Mesendoderm (in vitro differentiated cells): ENCODE measurements around the gene CDC45.

Experiments
- DNase-seq: peaks from one replicate; pipeline ENCODE4 v3.0.0; 2013
- H2AK5ac ChIP-seq: 2 replicates; pipeline ENCODE4 v1.6.1; 2013; ENCODE audit warnings: low read length, inconsistent platforms
- H2BK120ac ChIP-seq: 2 replicates; pipeline ENCODE4 v1.6.1; 2013; ENCODE audit warnings: low read depth, mild to moderate bottlenecking, low read length, moderate library complexity, mixed read lengths
- H2BK15ac ChIP-seq: replicated peaks from 2 replicates; pipeline ENCODE4 v1.6.1; 2013; ENCODE audit warnings: low read depth, mild to moderate bottlenecking, moderate library complexity
- H2BK5ac ChIP-seq: 2 replicates; pipeline ENCODE4 v1.6.1; 2013; ENCODE audit warnings: low read length, inconsistent platforms
- H3K18ac ChIP-seq: 2 replicates; pipeline ENCODE4 v1.6.1; 2013; ENCODE audit warnings: mild to moderate bottlenecking, low read length, mixed read lengths
- H3K23ac ChIP-seq: one replicate; pipeline ENCODE4 v1.6.1; 2013; ENCODE audit warnings: low read length
- H3K27ac ChIP-seq: 2 replicates; pipeline ENCODE4 v1.5.1; 2013; ENCODE audit warnings: low read depth, mild to moderate bottlenecking, inconsistent platforms, low read length, moderate library complexity
- H3K27me3 ChIP-seq: 2 replicates; pipeline ENCODE4 v1.6.1; 2013; ENCODE audit warnings: low read length, control low read depth, mild to moderate bottlenecking, inconsistent platforms; ENCODE audit not compliant: insufficient read depth, poor library complexity
- H3K36me3 ChIP-seq: 2 replicates; pipeline ENCODE4 v1.6.1; 2013; ENCODE audit warnings: low read length, inconsistent platforms; ENCODE audit not compliant: control insufficient read depth, insufficient read depth
- H3K4ac ChIP-seq: one replicate; pipeline ENCODE4 v1.6.1; 2013; ENCODE audit warnings: low read depth, mild to moderate bottlenecking, low read length, moderate library complexity
- H3K4me1 ChIP-seq: 2 replicates; pipeline ENCODE4 v1.6.1; 2013; ENCODE audit warnings: low read depth, low read length, inconsistent platforms; ENCODE audit not compliant: control insufficient read depth
- H3K4me2 ChIP-seq: 2 replicates; pipeline ENCODE4 v1.6.1; 2013; ENCODE audit warnings: low read length
- H3K4me3 ChIP-seq: 2 replicates; pipeline ENCODE4 v1.5.1; 2013; ENCODE audit warnings: mild to moderate bottlenecking, low read length
- H3K56ac ChIP-seq: one replicate; pipeline ENCODE4 v1.6.1; 2013; ENCODE audit warnings: low read length
- H3K79me1 ChIP-seq: 2 replicates; pipeline ENCODE4 v1.6.1; 2013; ENCODE audit warnings: low read length, inconsistent platforms
- H3K79me2 ChIP-seq: 2 replicates; pipeline ENCODE4 v1.6.1; 2013; ENCODE audit warnings: mild to moderate bottlenecking, low read length; ENCODE audit not compliant: control insufficient read depth, insufficient read depth
- H3K9ac ChIP-seq: 2 replicates; pipeline ENCODE4 v1.6.1; 2013; ENCODE audit warnings: low read length, inconsistent platforms
- H4K5ac ChIP-seq: one replicate; pipeline ENCODE4 v1.6.1; 2013; ENCODE audit warnings: low read length
- H4K8ac ChIP-seq: one replicate; pipeline ENCODE4 v1.6.1; 2013; ENCODE audit warnings: low read depth, mild to moderate bottlenecking, control low read depth, low read length, moderate library complexity
- WGBS: extraction: QIAGEN DNeasy Blood & Tissue Kit; methylation state at CpG from one replicate; pipeline ENCODE4 v1.1.7; 2013; ENCODE audit warnings: low lambda C conversion rate, missing lambda C conversion rate; ENCODE audit not compliant: insufficient coverage; ENCODE audit errors: extremely low coverage; 5-methylcytosine and 5-hydroxymethylcytosine counted together

Gene CDC45

GRCh38 chr22:19526076-19526701 is 46.5 kb downstream of the CDC45 start:
- H2BK15ac ChIP-seq: no peak overlapping the region
- DNase-seq: no peak
- H3K79me2 ChIP-seq: no peaks in the 10 kb centered on the region
- H3K9ac ChIP-seq: no peak overlapping the region
- H3K4me1 ChIP-seq: no peaks in the 10 kb centered on the region
- H3K36me3 ChIP-seq: no peaks in the 10 kb centered on the region
- no peak overlapping the region for H3K4me2 ChIP-seq
- WGBS: no CpG with 5 or more reads among the region's 11 CpGs
- H2AK5ac ChIP-seq: no peak overlapping the region
- no peak overlapping the region for H3K27ac ChIP-seq
- no peak overlapping the region for H3K4me3 ChIP-seq
- H4K5ac ChIP-seq: no peak overlapping the region
- no peak overlapping the region for H3K4ac ChIP-seq
- H2BK120ac ChIP-seq: no peak overlapping the region
- no peak overlapping the region for H2BK5ac ChIP-seq
- no peak overlapping the region for H3K56ac ChIP-seq
- no peaks in the 10 kb centered on the region for H3K27me3 ChIP-seq
- H3K79me1 ChIP-seq: no peaks in the 10 kb centered on the region
- no peak overlapping the region for H4K8ac ChIP-seq
- H3K23ac ChIP-seq: no peak overlapping the region
- no peak overlapping the region for H3K18ac ChIP-seq

- Histone ChIP-seq H3K79me1 (no peaks in the 10 kb centered on the region), H3K4me1 (no peaks in the 10 kb centered on the region), H3K4me2 (no peak overlapping the region), H3K79me2 (no peaks in the 10 kb centered on the region), H3K56ac (no peak overlapping the region), H3K18ac (no peak overlapping the region), H3K27ac (no peak overlapping the region), H3K4ac (no peak overlapping the region), H3K4me3 (no peak overlapping the region), H4K8ac (no peak overlapping the region), H3K36me3 (no peaks in the 10 kb centered on the region), H3K27me3 (no peaks in the 10 kb centered on the region), H4K5ac (no peak overlapping the region), H3K23ac (no peak overlapping the region), H2BK15ac (no peak overlapping the region), H2BK5ac (no peak overlapping the region), H2AK5ac (no peak overlapping the region), H3K9ac (no peak overlapping the region), H2BK120ac (no peak overlapping the region)
- DNase-seq: no peak
- WGBS: no CpG with 5 or more reads among the region's 7 CpGs
Observed at GRCh38 chr22:19526702-19527111, 47.0 kb downstream of the CDC45 start.

- no peak overlapping the region for H3K9ac ChIP-seq
- no peak overlapping the region for H3K4me3 ChIP-seq
- no peak overlapping the region for H3K4me2 ChIP-seq
- no peak overlapping the region for H3K56ac ChIP-seq
- no peaks in the 10 kb centered on the region for H3K79me1 ChIP-seq
- H2BK15ac ChIP-seq: no peak overlapping the region
- no peak overlapping the region for H2BK120ac ChIP-seq
- H3K18ac ChIP-seq: no peak overlapping the region
- no peaks in the 10 kb centered on the region for H3K79me2 ChIP-seq
- no peak overlapping the region for H4K5ac ChIP-seq
- H2AK5ac ChIP-seq: no peak overlapping the region
- no peaks in the 10 kb centered on the region for H3K4me1 ChIP-seq
- no peaks in the 10 kb centered on the region for H3K27me3 ChIP-seq
- H3K4ac ChIP-seq: no peak overlapping the region
- peak; percentile 16 for DNase-seq
- H3K23ac ChIP-seq: no peak overlapping the region
- no peak overlapping the region for H2BK5ac ChIP-seq
- WGBS: no CpG with 5 or more reads among the region's 5 CpGs
- H3K27ac ChIP-seq: no peak overlapping the region
- H4K8ac ChIP-seq: no peak overlapping the region
- no peaks in the 10 kb centered on the region for H3K36me3 ChIP-seq
Observed at GRCh38 chr22:19527321-19527721, 47.6 kb downstream of the CDC45 start.

- H3K79me2 ChIP-seq: no peaks in the 10 kb centered on the region
- DNase-seq: no peak
- no peak overlapping the region for H2AK5ac ChIP-seq
- H3K4me2 ChIP-seq: no peak overlapping the region
- H2BK5ac ChIP-seq: no peak overlapping the region
- no peak overlapping the region for H3K18ac ChIP-seq
- H3K4me1 ChIP-seq: no peaks in the 10 kb centered on the region
- no peaks in the 10 kb centered on the region for H3K36me3 ChIP-seq
- WGBS: no CpG with 5 or more reads among the region's 17 CpGs
- no peak overlapping the region for H4K8ac ChIP-seq
- H3K27ac ChIP-seq: no peak overlapping the region
- H3K9ac ChIP-seq: no peak overlapping the region
- H4K5ac ChIP-seq: no peak overlapping the region
- no peak overlapping the region for H3K23ac ChIP-seq
- H2BK15ac ChIP-seq: no peak overlapping the region
- H3K56ac ChIP-seq: no peak overlapping the region
- no peak overlapping the region for H2BK120ac ChIP-seq
- no peaks in the 10 kb centered on the region for H3K27me3 ChIP-seq
- H3K4ac ChIP-seq: no peak overlapping the region
- no peaks in the 10 kb centered on the region for H3K79me1 ChIP-seq
- H3K4me3 ChIP-seq: no peak overlapping the region
Observed at GRCh38 chr22:19527861-19528417, 48.2 kb downstream of the CDC45 start.

GRCh38 chr22:19529811-19530210 is 50.1 kb downstream of the CDC45 start:
- H3K23ac ChIP-seq: no peak overlapping the region
- WGBS: no CpG with 5 or more reads among the region's 4 CpGs
- no peak overlapping the region for H2BK5ac ChIP-seq
- no peak overlapping the region for H3K18ac ChIP-seq
- no peak overlapping the region for H2BK120ac ChIP-seq
- H3K4me2 ChIP-seq: no peak overlapping the region
- H3K4me1 ChIP-seq: no peaks in the 10 kb centered on the region
- DNase-seq: no peak
- H4K5ac ChIP-seq: no peak overlapping the region
- H3K9ac ChIP-seq: no peak overlapping the region
- H3K79me1 ChIP-seq: no peaks in the 10 kb centered on the region
- H4K8ac ChIP-seq: no peak overlapping the region
- H3K79me2 ChIP-seq: no peaks in the 10 kb centered on the region
- H3K56ac ChIP-seq: no peak overlapping the region
- H2AK5ac ChIP-seq: no peak overlapping the region
- H3K27me3 ChIP-seq: no peaks in the 10 kb centered on the region
- no peak overlapping the region for H2BK15ac ChIP-seq
- H3K4ac ChIP-seq: no peak overlapping the region
- H3K27ac ChIP-seq: no peak overlapping the region
- H3K36me3 ChIP-seq: no peaks in the 10 kb centered on the region
- H3K4me3 ChIP-seq: no peak overlapping the region

GRCh38 chr22:19530751-19531150 is 51.0 kb downstream of the CDC45 start:
- H3K36me3 ChIP-seq: no peaks in the 10 kb centered on the region
- no peak overlapping the region for H3K18ac ChIP-seq
- H3K23ac ChIP-seq: no peak overlapping the region
- no peak overlapping the region for H2AK5ac ChIP-seq
- no peaks in the 10 kb centered on the region for H3K4me1 ChIP-seq
- H3K4me3 ChIP-seq: no peak overlapping the region
- no peak overlapping the region for H2BK5ac ChIP-seq
- H3K9ac ChIP-seq: no peak overlapping the region
- no peak overlapping the region for H2BK120ac ChIP-seq
- DNase-seq: no peak
- H3K27me3 ChIP-seq: no peaks in the 10 kb centered on the region
- H3K27ac ChIP-seq: no peak overlapping the region
- no peaks in the 10 kb centered on the region for H3K79me2 ChIP-seq
- no peaks in the 10 kb centered on the region for H3K79me1 ChIP-seq
- H2BK15ac ChIP-seq: no peak overlapping the region
- no CpG with 5 or more reads among the region's 3 CpGs for WGBS
- H3K4me2 ChIP-seq: no peak overlapping the region
- H3K56ac ChIP-seq: no peak overlapping the region
- H4K8ac ChIP-seq: no peak overlapping the region
- no peak overlapping the region for H4K5ac ChIP-seq
- no peak overlapping the region for H3K4ac ChIP-seq
